Body of pancreas (tissue), 4 donors: ENCODE results near the gene RXRA.

Experiments
- CTCF ChIP-seq, 7 experiments: fragments of 450-650 bp in 4 of 7; fragments of 200-600 bp in 3 of 7; sonication (generic) in 3 of 7; IDR thresholded peaks; one replicate each; pipeline ENCODE4 v1.5.1; 2016 to 2019; ENCODE audit warnings: antibody characterized with exemption in 7 of 7
- POLR2A ChIP-seq, 3 donors: fragments of 450-650 bp; IDR thresholded peaks; one replicate each; pipeline ENCODE4 v1.6.1; 2016; ENCODE audit warnings: antibody characterized with exemption in 3 of 3, mild to moderate bottlenecking in 2 of 3

- TF ChIP-seq CTCF (IDR thresholded peaks at IDR 0.05) (no peak), POLR2A (IDR thresholded peaks at IDR 0.05) (no peak)
Measured at GRCh38 chr9:134418354-134418753, 92.1 kb downstream of the RXRA start.
